Stimulated activated CD8-positive, alpha-beta memory T cell treated with anti-CD3 and anti-CD28 coated beads, Interleukin-2, amount 100 ng/mL, for 1 hour (primary cell): ENCODE measurements around the gene IKBKE.

Experiments
- DNase-seq, 2 donors: peaks; one replicate each; pipeline ENCODE4 v3.0.0-alpha.2; 2020; ENCODE audit warnings: low read depth in 2 of 2

Gene IKBKE

DNA sequence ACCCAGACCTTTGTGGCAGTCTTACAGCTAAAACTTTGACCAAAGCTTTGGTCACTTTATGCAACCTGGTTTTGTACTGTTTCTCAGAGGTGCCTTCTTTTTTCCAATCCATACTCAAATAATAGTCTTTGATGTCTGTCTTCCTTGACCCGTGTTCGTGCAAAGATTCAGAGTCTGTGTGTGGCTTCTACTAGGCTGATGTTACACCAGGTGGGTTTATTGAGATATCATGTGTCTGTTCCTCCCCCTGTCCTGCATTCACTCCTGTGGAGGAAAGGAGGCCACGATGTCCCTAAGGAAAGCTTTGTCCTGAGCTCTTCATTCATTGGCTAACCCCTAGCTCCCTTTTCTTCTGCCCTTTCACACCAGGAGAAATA lies 15.0 kb upstream of the IKBKE start:
- no peak for DNase-seq

DNA sequence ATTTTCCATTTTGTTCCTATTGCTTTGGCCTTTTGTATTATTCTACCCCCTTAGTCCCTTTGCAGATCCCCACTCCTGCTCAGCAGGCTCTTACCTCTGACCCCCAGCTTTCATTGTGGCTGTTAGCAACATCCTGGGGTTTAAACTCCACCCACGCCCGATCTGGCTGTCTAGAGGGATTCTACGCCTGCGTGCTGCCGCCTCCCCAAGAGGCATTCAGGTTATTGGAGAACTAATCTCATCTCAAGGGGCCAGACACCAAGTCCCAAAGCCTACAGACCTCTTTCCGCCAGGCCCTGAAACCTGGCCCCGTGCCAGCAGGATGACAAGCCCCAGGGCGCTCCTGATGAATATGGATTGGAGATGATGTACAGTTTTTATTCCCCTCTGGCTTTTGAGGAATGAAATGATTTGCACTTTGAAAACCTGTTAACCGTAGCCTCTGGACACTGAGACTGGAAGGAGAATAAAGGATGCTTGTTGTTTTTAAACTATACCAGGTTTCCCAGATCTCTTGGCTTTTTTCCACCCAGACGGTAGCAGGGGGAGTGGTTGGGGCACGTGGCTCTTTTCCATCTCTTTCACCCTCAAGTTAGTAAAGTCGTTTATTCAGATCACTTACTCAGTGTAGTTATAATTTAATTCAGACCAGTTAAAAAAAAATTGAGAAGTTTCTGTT lies 14.5 kb upstream of the IKBKE start:
- DNase-seq, result no peak

DNA sequence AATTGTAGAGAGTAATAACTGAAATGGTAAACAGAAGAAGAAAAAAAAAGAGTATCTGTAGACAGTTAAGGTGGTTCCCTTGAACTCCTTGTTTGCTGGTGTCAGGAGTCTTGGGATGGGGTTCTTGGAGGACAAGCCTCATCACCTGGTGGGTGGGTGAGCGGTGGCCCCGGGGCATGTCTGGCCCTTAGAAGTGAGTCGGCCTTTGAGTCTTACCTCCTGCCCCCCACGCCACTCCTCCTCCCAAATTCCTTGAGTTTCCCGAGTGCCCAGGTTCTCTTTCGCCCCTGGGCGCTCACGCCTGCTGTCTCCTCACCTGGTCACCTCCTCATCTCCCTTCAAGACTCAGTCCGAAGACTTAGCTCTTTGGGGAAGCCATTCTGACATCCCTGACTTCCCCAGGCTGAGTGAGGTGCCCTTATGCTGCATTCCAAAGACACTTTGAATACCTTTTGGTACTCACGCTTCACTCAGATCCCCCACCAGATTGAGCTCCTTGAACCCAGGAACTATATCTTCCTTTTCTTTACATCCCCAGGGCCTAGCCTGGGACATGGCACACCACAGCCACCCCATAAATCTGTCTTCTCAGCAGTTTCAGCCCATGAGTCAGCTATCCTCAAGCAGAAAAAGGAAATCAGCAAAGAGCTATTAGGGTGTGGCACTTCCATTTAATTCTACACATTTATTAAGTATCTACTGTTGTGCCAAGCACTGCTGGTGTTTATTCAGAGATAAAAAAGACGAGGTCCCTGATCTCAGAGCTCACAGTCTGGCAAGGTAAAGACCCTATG lies 13.5 kb upstream of the IKBKE start:
- no peak for DNase-seq

DNA sequence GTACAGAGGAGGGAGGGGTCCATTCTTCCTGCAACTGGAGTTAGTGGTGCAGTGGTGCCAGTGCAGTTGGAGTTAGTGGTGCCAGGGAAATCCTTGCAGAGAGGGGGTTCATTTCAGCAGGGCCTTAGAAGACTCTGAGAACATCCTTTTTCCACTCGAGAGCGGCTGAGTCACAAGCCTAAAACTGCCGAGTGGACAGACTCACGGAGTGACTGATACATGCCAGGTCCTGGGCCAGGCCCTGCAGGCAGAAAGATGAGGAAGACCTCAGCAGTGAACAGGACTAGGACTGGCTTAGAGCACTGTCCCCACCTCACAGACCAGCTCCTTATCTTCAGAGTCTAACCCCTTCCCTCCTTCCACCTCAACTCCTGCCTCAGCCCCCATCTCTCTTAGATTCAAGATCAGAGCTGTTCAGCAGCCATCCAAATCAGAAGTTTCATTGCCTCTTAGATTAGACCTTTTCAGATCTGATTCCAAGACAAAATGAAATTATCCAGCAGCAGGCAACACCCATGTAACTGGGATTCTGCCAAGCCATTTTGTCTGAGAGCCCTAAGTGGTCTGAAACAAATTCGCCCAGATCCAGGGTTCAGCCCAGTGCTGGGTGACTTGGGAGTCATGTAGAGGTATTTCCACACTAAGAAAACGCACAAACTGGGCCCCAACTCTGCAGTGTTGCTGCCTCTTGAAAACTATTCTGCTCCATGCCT lies 12.7 kb upstream of the IKBKE start:
- DNase-seq, result no peak

DNA sequence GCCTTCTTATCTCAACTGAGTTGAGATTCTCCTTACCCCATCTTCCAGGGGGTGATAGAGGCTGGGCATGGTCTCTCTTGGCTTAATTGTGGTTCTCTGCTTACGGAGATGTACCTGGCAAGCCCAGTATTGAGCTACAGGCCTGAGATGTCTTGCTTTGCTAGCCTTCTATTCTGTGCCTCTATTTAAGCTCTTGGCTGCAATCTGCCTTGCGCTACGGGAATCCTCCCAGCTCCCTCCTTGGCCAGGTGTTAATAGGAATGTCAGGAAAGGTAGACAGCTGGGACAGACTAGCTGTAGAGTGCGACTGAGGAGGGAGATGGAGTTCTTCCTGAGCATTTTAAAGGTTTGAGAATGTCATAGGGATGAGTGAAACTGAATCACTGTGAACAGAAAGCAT lies 10.6 kb upstream of the IKBKE start:
- DNase-seq, result no peak

DNA sequence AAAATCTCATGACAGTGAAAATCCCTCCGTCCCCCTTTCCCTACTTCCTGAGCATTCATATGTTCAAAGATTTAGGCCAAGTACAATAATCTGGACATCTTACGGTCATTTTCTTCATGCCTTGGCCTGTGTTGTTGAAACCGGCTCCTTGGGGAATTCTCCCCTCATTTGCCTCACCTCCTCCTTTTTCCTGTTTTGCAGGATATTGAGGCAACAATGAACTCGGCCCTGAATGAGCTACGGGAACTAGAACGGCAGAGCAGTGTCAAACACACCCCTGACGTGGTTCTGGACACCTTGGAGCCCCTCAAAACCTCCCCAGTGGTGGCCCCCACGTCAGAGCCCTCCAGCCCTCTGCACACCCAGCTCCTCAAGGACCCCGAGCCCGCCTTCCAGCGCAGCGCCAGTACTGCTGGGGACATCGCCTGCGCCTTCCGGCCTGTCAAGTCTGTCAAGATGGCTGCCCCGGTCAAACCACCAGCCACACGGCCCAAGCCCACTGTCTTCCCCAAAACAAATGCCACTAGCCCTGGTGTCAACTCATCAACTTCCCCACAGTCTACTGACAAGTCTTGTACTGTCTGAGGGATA lies 9.3 kb upstream of the IKBKE start:
- no peak for DNase-seq

DNA sequence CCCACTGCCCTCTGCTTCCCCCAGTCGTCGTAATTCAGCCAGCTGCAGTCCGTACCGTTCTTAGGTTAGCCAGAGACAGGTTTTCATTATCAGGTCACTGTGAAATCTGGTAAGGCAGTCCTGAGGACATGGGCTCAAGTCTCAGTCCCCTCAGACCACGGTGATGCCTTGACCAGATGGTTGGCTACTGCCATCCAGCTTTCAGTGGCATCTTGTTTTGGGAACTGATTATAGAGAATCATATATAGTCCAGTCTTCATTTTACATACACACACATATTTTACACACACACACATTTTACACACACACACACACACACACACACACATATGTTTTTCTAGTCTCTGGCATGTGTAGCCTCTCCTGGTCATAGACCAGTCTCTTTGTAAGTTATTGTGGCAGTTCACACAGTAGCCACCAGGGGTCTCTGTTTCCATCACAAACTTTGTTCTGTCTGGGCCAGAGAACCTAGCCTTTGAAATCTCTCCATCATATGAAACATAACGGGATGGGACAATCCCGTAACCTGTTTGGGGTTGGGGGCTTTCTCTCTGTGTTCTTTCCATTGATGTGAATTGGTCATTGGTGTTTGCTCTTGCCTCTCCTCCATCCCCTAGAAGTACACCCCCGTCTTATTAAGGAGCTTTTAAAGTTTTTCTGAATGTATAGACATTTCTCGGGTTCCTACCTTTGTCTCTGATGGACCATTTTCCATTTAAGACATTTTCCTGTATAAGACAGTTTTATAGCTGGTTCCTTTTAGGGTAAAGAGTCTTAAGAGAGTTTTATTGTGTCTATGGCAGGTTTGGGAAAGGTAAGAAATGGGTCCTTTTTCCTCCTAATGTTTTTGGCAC lies 8.4 kb upstream of the IKBKE start:
- DNase-seq, result peak; percentile 52 to 55

DNA sequence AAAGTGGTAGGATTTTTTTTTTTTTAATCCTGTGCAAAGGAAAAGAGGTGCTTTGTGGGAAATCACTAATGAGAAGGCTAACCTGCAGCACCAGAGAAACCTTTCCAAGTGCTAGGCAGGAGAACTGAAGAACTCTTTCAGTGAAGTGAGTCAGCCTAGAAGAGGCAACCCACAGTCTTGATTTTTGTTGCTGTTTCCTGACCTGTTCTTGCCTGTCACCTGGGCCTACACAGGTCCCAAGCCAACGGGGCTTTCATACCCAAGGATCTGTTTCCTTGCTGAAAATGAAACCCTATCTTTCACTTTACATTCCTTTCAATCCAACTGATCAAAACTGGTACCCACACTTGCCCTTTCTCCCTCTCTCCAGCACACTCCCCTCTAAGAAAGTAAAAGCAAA lies 7.1 kb upstream of the IKBKE start:
- no peak for DNase-seq

DNA sequence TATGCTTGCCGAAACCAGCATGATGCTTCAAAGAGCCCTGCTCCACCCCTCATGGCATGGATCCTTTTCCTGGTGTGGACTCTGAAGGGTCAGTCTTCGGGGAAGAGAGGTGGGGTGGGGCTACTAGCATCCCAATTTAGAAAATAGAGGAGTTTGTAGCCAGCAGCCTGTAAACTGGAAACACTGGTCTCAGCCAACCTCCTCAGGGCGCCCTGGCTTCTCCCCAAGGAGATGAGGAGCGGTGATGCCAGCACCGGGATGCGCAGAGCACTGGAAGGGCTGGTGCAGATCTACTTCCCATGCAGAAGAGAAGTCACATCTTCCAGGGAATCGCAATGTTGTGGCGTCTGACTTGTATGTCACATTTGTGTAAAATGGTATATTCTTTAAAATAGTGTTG lies 6.4 kb upstream of the IKBKE start:
- no peak for DNase-seq

DNA sequence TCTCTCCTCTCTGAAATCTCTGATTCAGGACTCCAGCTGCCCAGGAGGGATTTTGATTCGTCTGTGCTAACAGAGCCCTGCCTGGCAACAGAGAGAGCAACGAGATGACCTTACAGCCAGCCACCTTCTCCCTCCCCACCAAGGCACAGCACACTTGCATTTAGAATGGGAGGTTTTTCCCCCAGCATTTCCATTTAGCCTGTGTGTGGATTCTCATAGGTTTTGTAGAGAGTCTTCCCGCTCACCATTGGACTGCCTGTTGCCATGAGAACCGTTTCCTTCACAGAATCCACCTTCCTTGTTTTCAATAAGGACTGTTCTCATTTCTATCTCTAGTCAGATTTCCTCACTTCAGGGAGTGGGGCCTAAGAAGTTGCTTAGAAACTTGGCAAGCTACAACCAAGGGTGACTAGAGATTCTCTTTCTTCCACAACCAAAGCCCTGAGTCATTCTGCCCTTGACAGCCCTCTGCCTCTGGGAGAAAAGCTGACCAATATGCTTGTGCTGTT lies 5.8 kb upstream of the IKBKE start:
- no peak for DNase-seq

DNA sequence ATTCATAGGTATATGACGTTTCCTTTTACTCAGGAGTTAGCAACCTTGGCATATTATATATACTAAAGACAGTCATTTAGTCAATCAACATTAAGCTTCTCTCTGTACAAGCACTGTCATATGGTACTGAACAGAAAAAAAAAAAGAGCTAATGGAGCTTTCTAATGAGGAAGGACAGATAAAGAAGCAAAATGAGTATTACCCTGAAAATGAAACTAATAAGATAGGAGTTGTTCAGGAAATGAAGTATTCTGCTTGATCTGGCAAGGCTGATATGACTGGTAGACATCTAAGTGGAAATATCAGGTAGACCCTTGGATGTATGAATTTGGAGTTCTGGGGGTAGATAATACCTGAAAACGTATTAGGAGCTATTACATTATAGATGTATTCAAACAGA lies 4.3 kb upstream of the IKBKE start:
- no peak for DNase-seq

DNA sequence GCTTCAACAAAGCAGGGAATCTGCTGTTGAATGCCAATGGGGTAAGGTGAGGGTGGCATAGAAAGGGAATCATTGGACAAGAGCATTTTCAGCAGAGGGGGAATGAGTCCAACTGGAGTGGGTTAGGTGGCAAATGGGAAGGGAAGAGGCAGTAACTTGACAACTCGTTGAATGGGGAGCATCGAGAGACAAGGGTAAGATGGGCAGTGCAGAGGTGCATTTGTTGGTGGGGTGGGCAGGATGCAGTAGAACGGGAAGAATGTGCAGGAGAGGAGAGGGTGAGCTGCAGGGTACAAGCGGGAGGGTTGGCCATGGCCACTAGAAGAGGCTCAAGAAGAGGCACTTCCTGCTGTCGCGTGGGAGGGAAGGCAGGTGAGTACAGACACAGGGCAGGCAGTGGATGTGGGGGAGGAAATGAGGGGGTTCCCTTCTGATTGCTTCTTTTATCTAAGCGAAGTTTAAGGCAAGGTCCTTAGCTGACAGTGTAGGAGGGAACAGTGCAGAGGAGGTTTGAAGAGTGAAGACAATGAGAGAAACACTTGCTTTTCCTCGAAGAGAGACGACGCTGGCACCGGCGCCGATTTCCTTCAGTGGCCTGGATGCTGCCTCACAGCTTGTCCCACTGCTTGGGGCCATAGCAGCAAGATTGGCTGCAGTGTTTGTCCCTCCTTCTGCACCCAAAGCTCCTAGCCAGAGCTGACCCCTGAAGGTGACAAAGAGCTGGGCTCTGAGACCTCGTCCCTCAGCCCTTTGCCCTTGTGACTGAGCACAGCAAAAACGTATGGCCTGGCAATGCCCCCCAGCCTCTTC lies 3.2 kb upstream of the IKBKE start:
- no peak for DNase-seq

DNA sequence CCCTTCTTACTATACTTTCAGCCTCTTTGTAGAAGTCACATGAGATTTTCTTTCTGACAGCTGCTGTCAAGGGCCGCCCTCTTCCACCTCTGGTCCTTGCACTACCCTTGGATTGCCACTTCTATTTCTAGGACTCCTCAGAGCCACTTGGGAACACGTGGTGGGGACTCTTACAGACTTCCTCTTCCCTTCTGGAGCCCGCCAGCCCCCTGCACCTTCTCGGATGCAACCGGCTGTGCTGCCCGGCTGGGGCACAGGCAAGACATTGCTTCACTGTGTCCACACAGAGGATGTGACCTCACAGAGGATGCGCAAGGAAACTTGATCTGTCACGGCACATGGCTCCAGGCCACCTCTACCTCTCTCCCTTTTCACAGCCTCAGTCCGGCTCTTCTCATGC lies 2.4 kb upstream of the IKBKE start:
- DNase-seq, result no peak

DNA sequence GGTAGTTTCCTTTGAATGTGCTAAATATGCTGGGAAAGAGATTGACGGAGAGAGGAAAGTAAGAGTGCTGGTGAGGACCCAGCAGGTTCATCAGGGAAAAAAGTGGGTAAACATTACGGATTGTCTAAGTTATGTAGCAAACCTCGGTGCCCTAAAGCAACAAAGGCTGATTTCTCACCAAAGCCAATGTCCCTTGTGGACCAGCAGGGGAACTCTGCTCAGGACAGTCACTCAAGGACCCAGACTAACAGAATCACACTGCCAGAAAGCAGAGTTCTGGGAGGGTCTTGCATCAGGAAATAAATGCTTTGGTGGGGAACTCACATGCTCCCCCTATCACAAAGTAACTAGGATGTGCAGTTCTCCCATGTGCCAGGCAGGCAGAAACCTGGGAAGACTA lies 1.7 kb upstream of the IKBKE start:
- no peak for DNase-seq

DNA sequence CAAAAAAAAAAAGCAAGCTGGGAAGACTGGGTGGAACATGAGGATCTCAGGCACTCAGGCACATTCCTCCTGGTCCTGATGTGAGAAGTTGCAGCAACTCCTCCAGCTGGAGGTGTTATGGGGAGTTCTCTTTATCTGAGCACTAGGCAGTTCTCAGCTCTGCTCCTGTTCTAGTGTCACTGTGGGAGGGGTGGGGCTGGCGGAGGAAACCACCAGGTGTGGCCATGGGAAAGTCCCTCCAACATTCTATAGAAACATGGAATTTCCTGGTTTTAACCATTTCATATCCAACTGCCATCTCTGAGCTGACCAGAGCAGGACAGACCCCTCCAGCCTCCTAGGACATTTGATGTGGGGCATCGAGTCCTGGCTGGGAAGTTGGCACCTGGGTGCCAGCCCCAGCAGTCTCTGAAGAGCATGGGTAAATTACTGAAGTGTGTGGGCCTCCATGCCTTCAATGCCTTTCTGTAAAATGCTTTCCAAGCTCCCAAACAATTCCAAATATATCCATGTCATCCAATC lies 804 bp upstream of the IKBKE start:
- no peak for DNase-seq

DNA sequence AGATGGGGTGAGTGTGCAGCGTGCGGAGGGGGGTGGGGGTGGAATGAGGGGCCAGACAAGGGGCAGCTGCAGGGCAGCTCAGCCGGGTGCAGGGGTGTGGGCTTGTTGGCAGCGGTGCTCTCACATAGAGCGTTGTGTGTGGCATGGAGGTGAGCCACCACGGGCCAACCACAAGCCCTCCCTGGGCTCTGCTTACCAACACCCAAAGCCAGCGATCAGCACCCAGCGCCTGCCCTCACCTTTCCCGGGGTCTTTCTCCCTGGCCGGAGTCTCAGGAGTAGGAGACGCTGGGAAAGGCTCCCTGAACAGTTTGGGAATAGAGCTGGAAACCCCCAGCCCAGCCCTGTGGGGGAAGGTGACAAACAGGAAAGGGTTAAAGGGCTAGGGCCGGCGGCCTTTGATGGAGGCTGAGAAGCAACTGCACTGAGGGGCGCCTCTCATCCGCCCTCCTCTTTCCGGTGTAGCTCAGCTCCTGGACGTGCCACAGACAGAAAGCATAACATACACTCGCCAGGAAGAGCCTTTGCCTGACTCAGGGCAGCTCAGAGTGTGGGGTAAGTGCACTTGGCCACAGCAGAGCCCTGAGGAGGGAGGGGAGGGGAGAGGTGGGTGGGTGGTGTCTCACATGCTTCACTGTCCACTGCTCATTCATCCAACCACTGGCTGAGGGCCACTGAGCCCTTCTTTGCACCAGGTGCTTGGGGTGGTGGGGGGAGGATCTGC lies 577 bp downstream of the IKBKE start:
- peak in 1 of 2 donors; percentile 23 for DNase-seq

DNA sequence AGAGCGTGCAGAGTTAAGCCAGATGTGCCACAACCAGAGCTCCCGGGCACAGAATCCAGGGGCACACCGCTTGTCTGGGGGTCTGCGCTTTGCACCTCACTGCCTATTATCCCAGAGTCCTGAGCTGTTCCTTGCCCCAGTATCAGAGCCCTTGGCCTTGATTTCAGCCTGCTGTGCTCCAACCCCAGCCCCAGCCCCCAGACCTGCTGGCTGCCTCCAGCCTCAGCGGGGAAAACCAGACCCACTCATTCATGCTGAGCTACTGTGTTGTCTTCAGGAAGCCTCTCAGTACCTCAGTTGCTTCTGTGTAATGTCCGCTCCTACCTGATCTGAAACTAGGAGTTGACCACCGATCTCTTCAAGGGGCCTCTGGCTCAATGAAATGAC lies 1.1 kb downstream of the IKBKE start:
- DNase-seq, result no peak

DNA sequence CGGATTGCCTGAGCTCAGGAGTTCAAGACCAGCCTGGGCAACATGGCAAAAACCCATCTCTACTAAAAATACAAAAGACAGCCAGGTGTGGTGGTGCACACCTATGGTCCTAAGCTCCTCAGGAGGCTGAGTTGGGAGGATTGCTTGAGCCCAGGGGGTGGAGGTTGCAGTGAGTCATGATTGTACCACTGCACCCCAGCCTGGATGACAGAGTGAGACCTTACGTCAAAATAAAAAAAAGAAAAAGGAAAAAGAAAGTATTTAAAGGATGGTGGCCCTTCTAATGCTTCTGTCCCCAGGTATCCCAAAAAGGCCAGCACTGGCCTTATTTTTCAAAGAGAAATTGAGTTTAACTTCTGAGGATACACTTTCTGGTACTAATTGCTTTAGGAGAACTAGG lies 1.7 kb downstream of the IKBKE start:
- DNase-seq, result no peak

DNA sequence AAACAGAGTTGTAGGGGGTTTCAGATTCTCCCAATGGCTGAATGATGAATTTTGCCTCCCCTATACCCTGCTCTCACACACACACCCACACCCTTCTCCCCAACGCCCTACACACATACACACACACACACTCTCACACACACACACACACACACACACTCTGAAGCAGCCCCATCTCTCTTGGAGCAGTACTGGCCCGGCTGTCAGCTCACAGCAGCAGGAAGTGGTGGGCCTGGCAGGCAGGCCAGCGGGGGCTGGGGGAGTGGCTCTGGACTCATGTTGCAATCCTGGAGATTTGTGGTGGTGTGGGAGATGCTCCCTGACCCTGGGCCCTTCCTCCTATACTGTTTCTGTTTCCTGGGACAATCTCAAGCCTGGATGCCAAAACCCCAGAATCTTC lies 2.2 kb downstream of the IKBKE start:
- DNase-seq, result no peak

DNA sequence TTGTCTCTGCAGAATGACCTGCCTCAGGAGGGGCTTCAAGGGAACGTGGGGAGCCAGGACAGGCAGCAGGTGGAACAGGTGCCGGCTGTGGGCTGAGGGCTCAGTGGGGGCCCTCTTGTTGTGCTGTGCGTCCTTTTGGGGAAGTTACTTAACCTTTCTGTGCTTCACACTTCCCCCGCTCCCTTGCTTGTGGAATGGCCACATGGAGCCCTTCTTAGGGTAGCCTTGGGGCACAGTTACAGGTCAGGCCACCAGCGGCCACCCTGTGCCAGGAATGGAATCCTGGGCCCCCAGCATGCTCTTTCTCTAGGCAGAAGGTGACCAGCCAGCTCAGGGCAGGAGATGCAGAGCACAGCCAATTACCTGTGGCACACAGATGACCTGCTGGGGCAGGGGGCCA lies 2.6 kb downstream of the IKBKE start:
- DNase-seq, result no peak
